Measurements from ENCODE around the gene ZC3H12D.

- TF ChIP-seq CTCF (IDR thresholded peaks at IDR 0.05) (no peak), ZFX (IDR thresholded peaks at IDR 0.05; ENCODE audit: borderline replicate concordance) (no peak)
Observed at GRCh38 chr6:149451376-149452036, 33.3 kb downstream of the ZC3H12D start.

Data from 22Rv1 (cell line).